Astrocyte (in vitro differentiated cells and primary cell): ENCODE measurements around the gene MKLN1.

Source experiments
- EZH2 ChIP-seq: IDR thresholded peaks from 2 replicates; pipeline ENCODE4 v1.6.1; 2012; ENCODE audit warnings: mild to moderate bottlenecking, low read length, inconsistent platforms; ENCODE audit not compliant: insufficient read depth
- TF ChIP-seq, protein P1 (sequence below): IDR thresholded peaks from 2 replicates; pipeline ENCODE4 v1.5.1; 2011; ENCODE audit warnings: low read depth, mild to moderate bottlenecking, inconsistent platforms, low read length, moderate library complexity; ENCODE audit not compliant: insufficient read depth

DNA sequence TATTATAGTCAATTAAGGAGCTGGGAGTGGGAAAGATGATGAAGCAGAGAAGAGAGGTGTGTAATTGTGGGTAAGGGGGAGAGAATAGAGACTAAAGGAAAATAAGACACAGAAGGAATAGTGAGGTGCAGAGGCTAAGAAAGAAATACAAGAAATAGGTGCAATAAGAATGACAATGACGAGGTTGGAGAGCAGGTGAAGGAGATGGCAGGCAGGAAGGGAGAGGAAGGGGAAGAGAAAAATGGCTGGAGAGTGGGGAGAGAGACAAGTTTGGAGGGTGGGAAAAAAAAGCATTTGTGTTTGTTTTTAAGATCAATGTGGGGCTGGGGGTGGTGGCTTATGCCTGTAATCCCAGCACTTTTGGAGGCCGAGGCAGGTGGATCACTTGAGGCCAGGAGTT, 27.6 kb upstream of the MKLN1 start:
- TF ChIP-seq, protein P1, sequence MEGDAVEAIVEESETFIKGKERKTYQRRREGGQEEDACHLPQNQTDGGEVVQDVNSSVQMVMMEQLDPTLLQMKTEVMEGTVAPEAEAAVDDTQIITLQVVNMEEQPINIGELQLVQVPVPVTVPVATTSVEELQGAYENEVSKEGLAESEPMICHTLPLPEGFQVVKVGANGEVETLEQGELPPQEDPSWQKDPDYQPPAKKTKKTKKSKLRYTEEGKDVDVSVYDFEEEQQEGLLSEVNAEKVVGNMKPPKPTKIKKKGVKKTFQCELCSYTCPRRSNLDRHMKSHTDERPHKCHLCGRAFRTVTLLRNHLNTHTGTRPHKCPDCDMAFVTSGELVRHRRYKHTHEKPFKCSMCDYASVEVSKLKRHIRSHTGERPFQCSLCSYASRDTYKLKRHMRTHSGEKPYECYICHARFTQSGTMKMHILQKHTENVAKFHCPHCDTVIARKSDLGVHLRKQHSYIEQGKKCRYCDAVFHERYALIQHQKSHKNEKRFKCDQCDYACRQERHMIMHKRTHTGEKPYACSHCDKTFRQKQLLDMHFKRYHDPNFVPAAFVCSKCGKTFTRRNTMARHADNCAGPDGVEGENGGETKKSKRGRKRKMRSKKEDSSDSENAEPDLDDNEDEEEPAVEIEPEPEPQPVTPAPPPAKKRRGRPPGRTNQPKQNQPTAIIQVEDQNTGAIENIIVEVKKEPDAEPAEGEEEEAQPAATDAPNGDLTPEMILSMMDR, result no peak
- no peak for TF ChIP-seq EZH2
